ENCODE data around the gene MN1. TPM values are rescaled to one million over a fixed set of nuclear protein-coding genes. Genes with fewer than 3 reads are reported as not detected.

The MN1 gene
- total RNA-seq, 1 donor from 2014 or later, result 24.8 TPM

DNA sequence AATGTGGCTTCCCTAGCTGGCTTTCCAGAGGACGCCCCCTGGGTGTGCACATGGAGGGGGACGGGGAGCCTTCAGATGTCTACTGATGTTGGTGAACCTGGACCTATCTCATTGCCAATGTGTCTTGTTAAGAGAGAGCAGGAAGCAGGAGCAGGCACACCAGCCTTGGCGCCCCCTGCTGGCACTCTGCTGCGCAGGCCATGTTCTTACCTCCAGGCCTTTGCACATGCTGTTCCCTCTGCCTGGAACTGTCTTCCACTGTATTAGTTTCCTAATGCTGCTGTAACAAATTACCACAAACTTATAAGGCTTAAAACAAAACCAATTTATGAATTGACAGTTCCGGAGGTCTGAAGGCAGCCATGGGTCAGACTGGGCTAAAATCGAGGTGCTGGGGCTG lies 23.6 kb upstream of the MN1 start:
- no peak for DNase-seq

DNA sequence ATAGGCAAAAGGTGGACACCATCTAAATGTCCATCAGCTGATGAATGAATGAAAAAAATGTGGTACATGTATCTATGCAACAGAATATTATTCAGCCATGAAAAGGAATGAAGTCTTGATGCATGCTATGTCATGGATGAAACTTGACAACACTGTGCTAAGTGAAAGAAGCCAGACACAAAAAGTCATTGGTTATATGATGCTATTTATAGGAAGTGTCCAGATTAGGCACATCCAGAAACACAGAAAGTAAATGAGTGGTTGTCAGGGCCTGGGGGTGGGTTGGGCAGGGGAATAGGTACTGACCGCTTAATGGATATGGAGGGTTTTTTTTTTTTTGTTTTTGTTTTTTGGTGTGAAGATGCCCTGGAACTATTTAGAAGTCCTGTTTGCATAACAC lies 21.7 kb upstream of the MN1 start:
- no peak for DNase-seq

DNA sequence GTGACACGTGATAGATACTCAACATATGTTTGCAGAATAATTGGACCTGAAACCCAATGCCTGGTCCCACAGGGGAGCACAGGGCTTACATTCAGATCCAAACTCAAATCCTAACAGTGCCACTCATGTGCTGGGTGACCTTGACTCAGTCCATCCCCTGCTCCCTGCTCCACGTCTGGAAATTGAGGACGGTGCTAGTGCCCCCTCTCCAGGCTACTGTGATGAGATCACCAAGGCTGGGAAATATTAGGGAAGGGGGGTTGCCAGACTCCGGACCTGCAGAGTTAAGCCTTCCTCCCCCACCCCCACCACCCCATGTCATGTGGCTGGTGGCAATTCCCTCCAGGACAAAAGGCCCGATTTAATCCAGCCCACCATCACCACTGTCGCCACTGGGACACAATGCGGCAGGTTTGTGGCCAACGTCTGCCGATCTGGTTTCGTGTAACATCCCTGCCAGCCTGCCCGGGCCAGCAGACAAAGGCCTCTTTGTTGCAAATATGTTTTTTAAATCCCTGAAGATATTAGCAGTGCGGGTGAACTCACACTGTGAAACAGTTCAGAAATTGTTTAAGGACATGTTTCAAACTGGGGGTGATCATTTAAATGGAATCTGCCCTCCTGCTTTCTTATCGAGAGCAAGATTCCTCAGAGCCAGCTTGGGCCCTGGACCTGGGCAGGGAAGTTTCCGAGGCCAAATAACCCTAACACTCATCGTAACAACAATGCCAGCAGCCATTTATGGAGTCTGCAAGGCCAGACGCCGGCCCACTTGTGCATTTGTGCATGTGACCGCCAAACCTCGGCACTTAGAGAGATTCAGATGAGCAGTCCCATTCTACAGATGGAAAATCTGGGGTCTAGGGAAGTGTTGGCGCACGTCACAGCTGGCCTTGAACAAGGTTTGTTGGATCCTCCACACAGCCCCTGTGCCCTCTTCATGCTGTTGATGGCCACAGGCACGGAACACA lies 19.6 kb upstream of the MN1 start:
- DNase-seq, result no peak

DNA sequence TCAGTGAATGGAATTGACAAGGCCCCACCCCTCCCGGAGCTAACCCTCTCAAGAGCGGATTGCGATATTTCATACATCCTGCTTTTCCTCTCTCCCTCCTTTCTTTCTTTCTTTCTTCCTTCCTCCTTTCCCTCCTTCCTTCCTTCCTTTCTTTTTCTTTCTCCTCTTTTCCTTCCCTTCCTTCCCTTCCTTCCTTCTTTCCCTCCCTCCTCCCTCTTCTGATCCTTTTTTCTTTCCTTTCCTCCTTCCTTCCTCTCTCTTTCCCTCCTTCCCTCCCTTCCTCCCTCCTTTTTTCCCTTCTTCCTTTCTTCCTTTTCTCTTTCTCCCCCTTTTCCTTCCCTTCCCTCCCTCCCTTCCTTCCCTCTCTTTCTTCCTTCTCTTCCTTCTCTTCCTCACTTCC lies 15.0 kb upstream of the MN1 start:
- DNase-seq, result no peak

DNA sequence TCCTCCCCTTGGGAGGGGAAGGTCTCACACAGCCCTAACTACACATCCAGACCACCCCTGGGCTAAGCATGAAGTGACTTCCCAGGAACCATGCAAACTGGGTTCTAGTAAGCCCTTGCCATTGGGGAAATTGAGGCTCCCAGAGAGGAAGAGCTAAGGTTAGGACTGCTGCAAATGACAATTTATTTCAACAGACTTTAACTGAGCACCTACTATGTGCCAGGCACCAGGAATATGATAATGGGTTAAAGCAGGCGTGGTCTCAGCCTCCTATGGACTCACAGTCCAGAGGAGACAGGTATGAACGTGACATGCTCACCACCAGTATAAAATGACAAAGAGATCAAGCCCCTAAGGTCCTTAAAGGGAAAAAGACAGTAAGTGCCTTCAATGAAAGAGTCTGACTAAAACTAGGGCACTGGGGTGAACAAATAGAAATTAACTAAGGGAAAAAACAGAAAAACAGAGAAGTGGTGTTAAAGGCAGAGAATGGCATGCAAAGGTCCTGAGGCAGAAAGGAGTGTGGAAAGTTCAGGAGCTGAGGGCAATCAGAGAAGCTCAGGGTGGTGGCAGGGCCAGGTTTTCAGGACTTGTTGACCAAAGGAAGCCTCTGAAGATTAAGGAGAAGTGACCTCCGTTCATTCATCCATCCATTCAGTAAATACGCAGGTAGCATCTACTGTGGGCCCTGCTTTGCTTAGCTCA lies 14.4 kb upstream of the MN1 start:
- DNase-seq, result no peak

DNA sequence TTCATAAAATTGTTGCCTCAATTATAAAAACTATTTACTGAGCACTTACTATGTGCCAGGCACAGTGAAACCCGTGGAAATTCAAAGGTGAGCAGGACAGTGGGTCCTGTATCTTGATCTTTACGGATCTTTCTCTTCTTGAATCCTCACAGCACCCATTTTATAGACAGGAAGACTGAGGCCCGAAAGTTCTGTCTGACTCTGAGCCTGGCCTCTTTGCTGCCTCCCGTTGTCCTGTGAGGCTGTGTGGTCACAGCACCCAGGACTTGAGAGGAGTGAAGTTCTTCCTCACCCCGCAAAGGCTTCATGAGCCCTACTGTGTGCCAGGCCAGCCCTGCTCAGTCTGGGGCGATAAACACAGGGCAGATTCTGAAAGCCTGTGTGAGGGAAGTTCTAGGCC lies 13.4 kb upstream of the MN1 start:
- DNase-seq, result no peak

DNA sequence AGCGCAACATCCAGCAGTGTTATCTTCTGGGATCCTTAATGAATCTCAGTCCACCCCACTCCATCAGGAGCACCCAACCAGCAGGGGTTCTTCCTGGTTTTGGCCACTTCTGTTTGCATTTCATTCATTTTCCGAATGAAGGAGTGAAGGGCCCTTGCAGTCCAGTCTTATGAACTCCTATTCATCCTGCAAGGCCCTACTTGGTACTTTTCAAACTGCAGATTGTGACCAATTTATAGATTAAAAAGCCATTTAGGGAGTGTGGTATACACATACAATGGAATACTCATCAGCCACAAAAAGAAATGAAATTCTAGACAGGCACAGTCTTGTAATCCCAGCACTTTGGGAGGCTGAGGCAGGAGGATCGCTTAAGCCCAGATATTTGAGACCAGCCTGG lies 10.2 kb upstream of the MN1 start:
- DNase-seq, result no peak

DNA sequence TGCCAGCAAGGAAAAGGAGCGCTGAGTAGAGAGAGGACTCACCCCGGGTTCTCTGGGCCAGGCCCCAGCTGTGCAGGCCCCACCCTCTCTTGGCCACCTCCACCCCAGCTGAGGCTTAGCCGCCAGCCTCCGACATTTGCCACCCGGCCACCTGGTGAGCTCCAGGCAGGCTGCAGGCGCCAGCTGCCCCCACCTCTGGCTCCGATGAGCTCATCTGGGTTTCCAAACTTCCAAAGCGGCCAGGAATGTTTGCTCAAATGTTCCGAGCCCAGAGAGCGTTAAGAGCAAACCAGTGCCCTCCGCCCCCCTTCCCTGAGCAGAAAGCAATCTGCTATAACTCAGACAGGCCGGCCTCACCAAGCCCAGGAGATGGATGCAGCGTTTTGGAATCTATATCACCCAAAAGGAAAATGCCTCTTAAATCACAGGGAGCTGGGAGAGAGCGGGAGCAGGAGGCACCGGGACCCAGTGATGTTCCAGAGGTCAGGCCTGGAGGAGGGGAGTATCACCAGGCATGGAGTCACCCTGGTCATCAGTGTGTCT lies 9.1 kb upstream of the MN1 start:
- no peak for DNase-seq

DNA sequence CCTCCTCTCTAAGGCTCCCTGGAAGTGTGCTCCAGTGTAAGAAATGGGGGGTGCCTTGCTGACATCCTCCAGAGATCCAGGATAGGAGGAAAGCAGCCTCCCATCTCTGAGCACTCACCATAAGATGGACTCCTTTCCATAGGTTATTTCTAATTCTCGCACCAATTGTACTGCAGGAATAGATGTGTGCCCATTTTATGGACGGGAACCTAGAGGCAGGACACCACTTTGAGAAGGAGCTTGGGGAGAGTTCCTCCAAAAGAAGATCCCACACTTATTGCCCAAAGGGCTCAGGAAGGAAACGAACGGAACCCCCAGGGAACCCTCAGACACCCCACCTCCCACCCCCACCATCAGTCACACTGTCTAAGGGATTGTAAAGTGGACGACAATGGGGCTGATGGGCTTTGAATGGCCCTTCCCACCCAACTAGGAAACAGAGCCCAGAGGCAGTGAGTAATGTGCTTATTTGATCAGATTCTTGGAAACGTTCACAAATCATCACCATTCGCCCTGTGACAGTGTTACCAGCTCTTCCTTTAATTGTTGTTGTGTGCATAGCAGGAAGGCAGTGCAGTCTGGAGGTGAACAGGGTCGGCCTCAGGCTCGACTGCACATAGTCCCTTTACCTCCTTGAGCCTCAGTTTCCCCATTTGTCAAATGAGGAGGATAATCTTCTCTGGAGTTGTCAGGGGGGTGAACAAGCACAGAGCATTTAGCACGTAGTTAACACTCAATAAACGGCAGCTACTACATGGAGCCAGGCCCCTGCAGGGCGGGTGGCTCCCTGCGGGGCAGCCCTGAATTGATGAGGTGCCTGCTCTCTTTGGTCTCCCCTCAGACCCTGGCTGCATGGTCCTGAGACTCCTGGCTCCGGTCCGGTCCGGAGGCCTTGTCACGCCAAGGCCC lies 8.4 kb upstream of the MN1 start:
- no peak for DNase-seq

DNA sequence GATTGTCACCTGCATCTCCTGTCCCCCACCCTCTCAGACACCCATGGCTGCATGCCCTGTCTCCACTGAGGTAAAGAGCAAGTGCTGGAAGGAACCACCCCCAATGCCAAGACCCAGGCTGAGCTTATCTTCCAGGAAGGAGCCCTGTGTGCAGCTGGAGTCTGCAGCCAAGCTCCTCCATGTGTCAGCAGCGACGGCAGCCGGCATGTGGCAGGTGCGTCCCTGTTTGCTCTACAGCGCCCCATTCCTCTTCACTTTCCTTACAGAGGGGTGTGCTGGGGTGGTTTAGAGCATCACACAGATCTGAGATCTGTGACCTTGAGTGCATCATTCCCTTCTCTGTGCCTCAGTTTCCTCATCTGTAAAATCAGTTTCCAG lies 7.7 kb upstream of the MN1 start:
- no peak for DNase-seq

DNA sequence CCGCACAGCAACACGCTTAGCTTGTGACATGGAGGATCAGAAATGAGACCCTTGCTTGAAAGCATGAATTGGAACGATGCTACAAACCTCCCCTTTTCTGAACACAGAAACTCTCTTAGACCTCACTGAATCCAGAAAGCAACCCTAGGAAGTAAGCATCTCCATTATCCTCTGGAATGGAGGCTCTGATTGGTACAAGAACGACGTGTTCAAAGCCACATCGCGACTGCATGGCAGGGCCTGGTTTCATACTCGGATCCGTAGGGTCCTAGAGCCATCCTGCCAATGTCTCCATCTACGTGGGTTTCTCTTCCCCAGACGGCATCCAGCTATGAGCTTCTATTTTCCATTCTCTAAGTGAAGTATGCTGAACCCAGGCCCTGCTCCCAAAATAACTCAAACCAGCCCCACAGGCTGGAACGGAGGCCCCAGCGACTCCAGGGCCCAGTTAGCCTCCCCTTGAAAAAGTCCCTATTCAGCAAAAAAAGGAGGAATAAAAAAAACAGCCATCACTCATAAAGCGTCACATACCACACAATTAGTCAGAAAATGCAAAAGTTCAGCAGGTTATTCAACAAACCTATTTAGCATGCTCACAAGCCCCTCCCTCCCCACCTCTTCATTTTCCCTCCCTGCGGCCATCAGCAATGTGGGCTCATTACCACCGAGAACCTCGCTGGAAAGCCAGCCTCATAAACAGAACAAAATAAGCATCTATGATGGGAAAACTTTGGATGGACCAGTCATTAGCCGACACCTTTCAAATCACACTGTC lies 7.1 kb upstream of the MN1 start:
- DNase-seq, result no peak

DNA sequence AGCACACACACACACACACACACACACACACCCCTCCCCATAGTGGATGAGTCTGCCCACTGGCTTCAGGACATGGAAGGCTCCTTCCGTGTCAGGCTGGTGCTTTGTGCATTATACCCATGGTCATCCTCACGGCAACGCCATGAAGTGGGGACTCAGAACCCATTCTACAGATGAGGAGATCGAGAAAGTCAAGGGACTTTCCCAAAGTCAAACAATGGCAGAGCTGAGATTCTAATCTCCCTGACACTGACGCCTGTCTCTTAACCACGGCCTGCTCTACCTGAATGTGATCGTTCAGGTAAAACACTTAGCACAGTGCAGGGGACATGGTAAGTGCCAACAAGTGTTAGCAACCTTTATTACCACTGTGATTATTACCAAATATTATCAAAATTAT lies 4.3 kb upstream of the MN1 start:
- DNase-seq, result no peak

DNA sequence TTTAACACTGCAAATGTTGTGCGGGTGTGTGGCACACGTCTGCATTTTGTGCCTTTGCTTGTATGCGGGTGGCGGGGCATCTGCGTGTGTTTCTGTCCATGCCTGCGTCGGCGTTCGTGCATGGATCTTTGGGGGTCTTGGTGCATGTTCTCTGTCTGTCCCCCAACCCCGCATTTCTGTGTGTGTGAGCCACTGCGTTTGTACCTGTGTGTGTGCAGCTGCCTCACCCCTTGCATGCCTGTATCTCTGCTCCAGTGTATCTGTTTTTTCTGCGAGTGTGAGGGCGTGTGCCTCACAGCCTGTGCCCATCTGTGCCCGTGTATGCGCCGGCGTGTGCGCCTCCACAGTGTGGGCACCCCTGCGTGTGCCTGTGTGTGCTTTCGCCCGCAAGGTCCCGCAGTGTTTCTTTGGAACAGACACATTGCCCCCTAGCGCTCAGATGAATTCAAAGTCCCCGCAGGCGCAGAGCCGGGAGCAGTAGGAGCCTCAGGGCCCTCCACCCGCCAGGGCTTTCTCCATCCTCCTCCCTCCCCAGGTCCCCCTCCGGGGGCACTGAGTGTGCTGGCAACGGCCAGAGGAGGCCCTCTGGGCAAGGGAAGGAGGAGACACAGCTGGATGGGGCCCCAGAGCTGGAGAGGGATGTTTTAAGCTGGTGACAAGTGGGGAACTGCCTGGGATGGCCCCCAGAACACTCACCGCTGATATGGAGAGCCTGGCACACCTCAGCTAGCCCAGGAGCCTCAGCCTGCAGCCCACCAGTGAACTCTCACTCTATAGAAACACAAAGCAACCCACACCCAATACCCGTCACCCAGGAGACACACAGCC lies 3.1 kb upstream of the MN1 start:
- DNase-seq, result peak; percentile 72

DNA sequence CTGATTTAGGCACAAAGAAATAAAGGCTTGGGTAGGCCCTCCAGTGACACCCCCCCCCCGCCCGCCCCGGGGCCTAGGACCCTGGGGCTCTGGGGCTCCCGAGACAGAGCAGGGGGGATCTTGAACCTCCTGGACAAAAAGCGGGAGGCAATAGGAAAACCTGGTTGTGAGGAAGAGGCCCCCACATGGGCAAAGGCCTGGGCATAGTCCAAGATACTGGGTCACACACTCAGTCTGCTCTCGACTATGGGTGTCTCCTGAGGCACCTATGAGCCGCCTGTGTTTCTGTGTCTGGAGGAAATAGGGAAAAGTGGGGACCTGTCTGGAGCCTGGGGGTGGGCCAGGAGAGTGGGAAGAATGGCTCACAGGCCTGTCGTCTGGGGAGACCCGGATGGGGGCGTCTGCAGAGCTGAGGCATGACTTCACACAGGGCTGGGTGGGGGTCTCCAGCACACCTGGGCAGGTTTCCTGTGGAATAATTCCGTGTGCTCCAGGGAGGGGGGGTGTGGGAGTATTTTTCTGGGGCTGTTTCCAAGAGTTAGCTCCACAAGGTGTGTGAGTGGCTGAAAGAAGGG lies 2.4 kb upstream of the MN1 start:
- no peak for DNase-seq

DNA sequence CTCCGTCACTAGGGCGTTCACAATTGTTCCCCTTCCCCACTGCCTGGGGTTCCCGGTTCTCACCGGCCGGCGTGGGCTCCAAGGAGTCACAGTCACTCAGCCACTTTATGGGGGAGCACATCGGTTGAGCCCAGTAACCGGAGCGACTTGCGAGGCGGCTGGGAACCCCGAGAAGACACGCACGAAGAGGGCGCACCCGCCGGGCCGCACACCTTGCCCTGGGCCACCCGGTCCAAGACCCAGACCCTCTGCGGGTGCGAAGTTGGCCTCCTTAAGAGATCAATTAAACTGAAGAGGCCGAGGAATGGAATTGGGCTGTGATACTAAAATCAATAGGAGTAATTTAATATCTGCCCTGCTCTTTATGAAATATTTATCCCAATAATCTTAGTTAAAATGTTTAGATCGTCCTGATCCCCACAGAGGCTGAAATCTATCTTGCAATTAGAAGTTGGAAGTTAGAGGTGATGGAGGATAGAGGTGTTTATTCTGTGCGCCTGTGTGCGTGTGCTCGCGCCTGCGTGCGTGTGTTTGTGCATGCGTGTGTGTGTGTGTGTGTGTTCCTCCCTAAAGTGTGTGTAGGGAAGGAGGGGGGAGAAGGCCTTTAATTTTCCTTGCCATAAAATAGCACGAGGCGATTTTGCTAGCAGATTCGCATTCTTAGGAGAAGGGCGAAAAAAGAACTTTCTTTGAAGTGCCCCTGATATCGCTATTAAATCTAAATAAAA lies 954 bp upstream of the MN1 start:
- DNase-seq, result no peak

DNA sequence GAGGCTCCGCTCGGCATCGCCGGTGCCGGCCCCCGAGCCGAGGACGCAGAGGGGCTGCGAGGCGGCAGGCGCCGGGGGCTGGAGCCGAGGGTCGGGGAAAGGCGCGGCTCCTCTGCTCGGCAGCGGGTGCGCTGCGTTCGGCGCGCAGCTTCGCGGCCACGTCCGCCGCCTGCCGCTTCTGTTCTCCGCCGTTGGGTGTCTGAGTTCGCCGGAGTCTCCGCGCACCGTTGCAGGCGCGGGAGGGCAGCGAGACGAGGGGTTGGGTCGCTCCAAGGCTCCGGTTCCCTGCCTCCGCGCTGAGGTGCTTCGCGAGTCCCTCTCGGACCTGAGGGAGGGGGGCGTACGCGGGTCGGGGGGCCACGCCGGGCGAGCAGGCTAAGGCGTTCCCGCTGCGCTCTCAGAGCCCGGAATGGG lies 347 bp downstream of the MN1 start:
- DNase-seq, result no peak

DNA sequence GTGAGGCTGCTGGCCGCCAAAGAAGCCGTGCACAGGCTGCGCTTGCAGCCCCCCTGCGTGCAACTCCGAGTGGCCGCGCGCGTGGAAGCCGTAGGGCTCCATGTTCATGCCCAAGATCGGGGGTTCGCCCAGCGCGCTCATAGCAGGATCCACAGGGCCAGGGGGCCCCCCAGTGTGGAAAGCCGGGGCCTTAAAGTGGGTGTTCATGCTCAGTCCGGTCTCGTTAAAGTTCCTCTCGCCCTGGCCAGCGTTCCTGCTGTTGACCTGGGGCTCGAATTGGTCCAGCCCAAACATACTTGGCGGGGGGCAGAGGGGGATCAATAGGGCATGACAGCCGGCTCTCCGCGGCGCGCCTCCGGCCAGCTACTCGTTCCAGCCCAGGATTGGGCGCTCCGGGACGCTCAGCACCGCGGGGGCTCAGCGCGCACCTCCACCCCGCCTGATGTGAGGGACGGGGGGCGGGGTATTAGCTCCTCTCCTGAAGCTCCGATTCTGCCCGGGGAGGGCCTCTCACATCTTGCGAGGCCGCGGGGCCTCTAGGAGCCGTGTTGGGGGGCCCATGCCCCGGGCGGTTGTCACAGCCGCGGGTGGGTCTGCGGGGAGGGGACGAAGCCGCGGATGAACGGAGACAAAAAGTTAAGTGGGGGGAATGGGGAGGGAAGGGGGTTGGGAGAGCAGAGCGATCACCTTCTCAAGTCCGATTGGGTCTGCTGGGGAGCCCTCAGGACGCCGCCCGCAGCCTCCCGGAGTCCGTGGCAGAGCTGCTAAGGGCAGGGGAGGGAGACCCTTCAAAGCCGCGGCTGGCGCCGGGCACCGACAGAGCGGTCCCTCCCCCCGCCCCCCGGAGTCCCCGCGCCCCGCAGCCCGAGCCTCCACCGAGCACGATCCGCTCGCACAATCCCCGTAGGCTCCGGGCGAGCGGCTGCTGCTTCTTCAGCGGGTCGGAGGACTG lies 1.0 kb downstream of the MN1 start:
- no peak for DNase-seq

DNA sequence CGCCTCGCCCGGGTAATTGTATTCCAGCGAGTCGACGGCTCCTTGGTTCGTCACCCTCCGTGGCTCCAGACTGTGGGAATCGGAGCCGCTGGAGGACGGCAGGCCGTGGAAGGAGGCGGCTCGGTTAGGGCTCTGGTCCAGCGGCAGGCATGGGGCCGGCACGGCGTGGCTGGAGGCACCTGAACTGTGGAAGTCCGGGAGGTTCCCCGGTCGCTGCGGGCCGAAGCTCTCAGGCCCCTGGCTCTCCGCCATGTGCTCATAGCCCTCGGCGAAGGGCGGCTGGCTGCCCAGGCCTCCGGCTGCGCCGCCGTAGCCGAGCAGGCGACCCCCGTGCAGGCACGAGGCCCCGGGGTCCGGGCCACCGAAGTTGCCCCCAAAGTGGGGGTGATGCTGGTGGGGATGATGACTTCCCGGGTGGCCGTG lies 1.7 kb downstream of the MN1 start:
- DNase-seq, result no peak
